T-helper 17 cell (primary cell): ENCODE results near the gene SEC24D. TPM values are rescaled to one million over a fixed set of nuclear protein-coding genes. Genes with fewer than 3 reads are reported as not detected.

Experiments used
- ATAC-seq: fragments of 150-1000 bp; cut with Tn5 transposase; 2 replicates; pipeline ENCODE4 v1.10.0; 2021; ENCODE audit warnings: mild to moderate bottlenecking, moderate library complexity
- DNase-seq, 3 donors: peaks; one replicate each; pipeline versions ENCODE4 v3.0.0 to v3.0.0-alpha.2; 2020 to 2021
- H3K9me3 ChIP-seq: one replicate; pipeline ENCODE4 v1.7.0; 2013; ENCODE audit warnings: low read length, mild to moderate bottlenecking; ENCODE audit not compliant: control insufficient read depth, poor library complexity, severe bottlenecking
- H3K27ac Mint-ChIP-seq: one replicate; pipeline ENCODE4 v1.8.0; 2022; ENCODE audit warnings: mild to moderate bottlenecking, moderate library complexity, mixed read lengths
- H3K27me3 Mint-ChIP-seq: one replicate; pipeline ENCODE4 v1.8.0; 2022; ENCODE audit warnings: mixed read lengths
- H3K36me3 Mint-ChIP-seq: one replicate; pipeline ENCODE4 v1.8.0; 2022; ENCODE audit warnings: low read depth, mixed read lengths
- H3K4me1 Mint-ChIP-seq: one replicate; pipeline ENCODE4 v1.8.0; 2022; ENCODE audit warnings: mild to moderate bottlenecking, mixed read lengths
- H3K4me3 Mint-ChIP-seq: one replicate; pipeline ENCODE4 v1.8.0; 2022; ENCODE audit warnings: mild to moderate bottlenecking, moderate library complexity, mixed read lengths
- total RNA-seq, 4 donors: library from RNA in 2 of 4; stranded (reverse) in 2 of 4; gene quantifications; one replicate each; pipeline ENCODE4 v1.2.3 and lab custom pipeline; 2022 to 2026

The SEC24D gene
- total RNA-seq, 2 donors from 2014 or later = 30.9 to 31.2 TPM

DNA sequence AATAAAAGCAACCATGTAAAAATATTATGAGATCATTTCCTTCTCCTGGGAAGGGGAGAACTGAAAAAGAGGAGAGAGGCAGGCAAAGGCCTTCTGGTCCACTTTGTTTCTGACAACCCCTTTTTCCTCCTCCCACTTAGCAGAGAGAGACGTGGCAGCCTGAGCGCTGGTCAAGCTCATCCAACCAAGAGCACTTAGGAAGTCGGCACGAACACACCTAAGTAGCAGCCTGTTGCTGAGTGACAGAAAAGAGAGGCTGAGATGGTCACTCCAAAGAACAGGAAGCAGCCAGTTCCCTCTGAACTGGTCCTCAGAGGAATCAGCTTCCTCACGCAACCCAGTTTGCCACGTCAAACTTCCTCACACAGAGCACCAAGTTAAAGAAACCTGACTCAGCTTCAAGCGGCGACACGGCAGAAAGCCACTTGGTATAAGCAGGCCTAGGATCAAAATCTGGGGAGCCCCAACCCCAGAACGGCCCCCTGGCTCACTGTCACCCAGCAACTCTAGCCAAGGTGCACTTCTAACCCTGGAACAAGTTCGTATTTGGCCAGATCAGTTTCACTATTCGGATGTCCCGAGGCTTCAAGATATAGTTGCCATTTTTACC is 861 bp downstream of the SEC24D start:
- H3K9me3 ChIP-seq = no peaks in the 10 kb centered on the region
- peaks cover 35% of the 10 kb centered on the region for H3K4me1 Mint-ChIP-seq
- DNase-seq (peak in 2 of 3 donors; percentile 13 to 23), ATAC-seq (peak; percentile 35)
- peak overlapping the region; percentile 95 for H3K27ac Mint-ChIP-seq
- H3K27me3 Mint-ChIP-seq = peaks cover 6% of the 10 kb centered on the region
- peak overlapping the region; percentile 99 for H3K4me3 Mint-ChIP-seq
- peaks cover 10% of the 10 kb centered on the region for H3K36me3 Mint-ChIP-seq

DNA sequence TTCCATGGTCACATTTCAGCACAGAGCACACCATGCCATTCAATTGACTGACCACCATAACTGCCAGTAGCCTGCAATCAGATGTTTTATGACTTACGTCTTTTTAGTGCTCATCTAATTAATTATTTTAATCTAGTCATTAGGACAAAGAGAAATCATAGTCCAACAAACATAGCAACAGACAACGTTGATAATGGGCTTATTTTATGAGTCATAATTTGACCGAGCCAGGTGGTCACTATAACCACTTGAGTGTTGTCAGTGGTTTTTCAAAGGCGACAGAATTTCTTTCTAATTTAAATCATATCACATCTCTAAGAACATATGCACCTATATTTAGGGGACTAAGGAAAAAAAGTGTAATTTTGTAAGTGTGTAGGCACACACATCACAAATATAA is 1.9 kb downstream of the SEC24D start:
- H3K9me3 ChIP-seq = no peaks in the 10 kb centered on the region
- H3K4me3 Mint-ChIP-seq = no peak overlapping the region
- ATAC-seq = no peak
- no peak overlapping the region for H3K27ac Mint-ChIP-seq
- peaks cover 36% of the 10 kb centered on the region for H3K4me1 Mint-ChIP-seq
- DNase-seq = no peak
- H3K36me3 Mint-ChIP-seq = peaks cover 10% of the 10 kb centered on the region
- peaks cover 6% of the 10 kb centered on the region for H3K27me3 Mint-ChIP-seq

- no peak for DNase-seq
- no peak for ATAC-seq
- Mint-ChIP-seq H3K27ac (no peak overlapping the region), H3K4me3 (no peak overlapping the region), H3K36me3 (peaks cover 15% of the 10 kb centered on the region), H3K27me3 (peaks cover 2% of the 10 kb centered on the region), H3K4me1 (peaks cover 43% of the 10 kb centered on the region)
- H3K9me3 ChIP-seq = no peaks in the 10 kb centered on the region
These were observed 2.6 kb downstream of the SEC24D start for GRCh38 chr4:118833192-118833820.

DNA sequence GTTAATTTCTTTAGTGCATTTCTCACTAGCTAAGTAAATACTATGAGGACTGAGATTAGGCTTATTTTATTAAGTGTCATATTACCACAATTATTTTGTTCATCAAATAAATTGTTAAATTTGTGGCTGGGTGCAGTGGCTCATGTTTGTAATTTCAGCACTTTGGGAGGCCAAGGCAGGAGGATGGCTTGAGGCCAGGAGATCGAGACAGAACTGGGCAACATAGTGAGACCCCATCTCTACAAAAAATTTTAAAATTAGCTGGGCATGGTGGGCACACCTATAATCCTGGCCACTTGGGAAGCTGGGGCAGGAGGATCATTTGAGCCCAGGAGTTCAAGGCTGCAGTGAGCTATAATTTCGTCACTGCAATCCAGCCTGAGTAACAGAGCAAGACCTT is 6.8 kb downstream of the SEC24D start:
- no peaks in the 10 kb centered on the region for H3K9me3 ChIP-seq
- H3K4me3 Mint-ChIP-seq = no peak overlapping the region
- no peak for DNase-seq
- H3K27ac Mint-ChIP-seq = no peak overlapping the region
- no peaks in the 10 kb centered on the region for H3K27me3 Mint-ChIP-seq
- peaks cover 20% of the 10 kb centered on the region for H3K36me3 Mint-ChIP-seq
- peaks cover 56% of the 10 kb centered on the region for H3K4me1 Mint-ChIP-seq
- no peak for ATAC-seq

GRCh38 chr4:118826723-118827444 is 9.0 kb downstream of the SEC24D start:
- H3K4me1 Mint-ChIP-seq = peaks cover 48% of the 10 kb centered on the region
- H3K27me3 Mint-ChIP-seq = no peaks in the 10 kb centered on the region
- peaks cover 14% of the 10 kb centered on the region for H3K36me3 Mint-ChIP-seq
- no peak overlapping the region for H3K4me3 Mint-ChIP-seq
- DNase-seq (no peak), ATAC-seq (no peak)
- H3K9me3 ChIP-seq = no peaks in the 10 kb centered on the region
- peak overlapping the region; percentile 69 for H3K27ac Mint-ChIP-seq

GRCh38 chr4:118825799-118826198 is 10.1 kb downstream of the SEC24D start:
- Mint-ChIP-seq H3K27me3 (no peaks in the 10 kb centered on the region), H3K4me3 (no peak overlapping the region), H3K36me3 (peaks cover 12% of the 10 kb centered on the region), H3K27ac (peak overlapping the region; percentile 69), H3K4me1 (peaks cover 44% of the 10 kb centered on the region)
- H3K9me3 ChIP-seq = no peaks in the 10 kb centered on the region
- ATAC-seq (no peak), DNase-seq (no peak)

DNA sequence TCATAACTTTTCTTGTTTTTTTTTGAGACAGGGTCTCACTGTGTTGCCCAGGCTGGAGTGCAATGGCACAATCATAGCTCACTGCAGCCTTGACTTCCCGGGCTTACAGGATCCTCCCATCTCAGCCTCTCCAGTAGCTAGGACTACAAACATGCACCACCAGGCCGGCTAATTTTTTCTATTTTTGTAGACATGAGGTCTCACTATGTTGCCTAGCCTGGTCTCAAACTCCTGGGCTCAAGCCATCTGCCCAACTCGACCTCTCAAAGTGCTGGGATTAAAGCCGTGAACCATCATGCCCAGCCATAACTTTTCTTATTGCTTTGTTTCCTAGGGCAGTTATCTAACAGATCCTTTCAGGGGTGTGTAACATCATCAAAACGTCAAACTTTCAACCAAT is 11.8 kb downstream of the SEC24D start:
- H3K9me3 ChIP-seq = no peaks in the 10 kb centered on the region
- Mint-ChIP-seq H3K36me3 (peaks cover 12% of the 10 kb centered on the region), H3K27me3 (no peaks in the 10 kb centered on the region), H3K27ac (peak overlapping the region; percentile 69), H3K4me3 (no peak overlapping the region), H3K4me1 (peaks cover 36% of the 10 kb centered on the region)
- no peak for ATAC-seq
- no peak for DNase-seq

DNA sequence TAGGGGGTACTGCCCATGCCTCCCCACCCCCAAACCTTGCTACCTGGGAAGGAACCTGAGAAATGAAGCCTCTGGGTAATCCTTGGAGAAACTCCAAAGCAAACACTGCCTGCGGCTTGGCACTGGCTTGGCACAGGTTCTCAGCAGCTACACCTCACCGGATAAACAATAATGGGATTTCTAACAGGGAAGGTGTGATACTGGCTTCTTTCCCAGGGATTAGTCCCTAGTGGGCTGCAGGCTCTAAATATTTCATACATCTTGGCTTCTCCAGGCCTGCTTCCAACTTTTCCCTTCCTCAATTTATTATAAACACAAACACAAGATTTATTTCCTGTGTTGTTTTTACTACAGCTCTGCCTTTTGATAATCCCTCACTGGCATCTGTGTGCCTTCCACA is 12.5 kb downstream of the SEC24D start:
- no peaks in the 10 kb centered on the region for H3K27me3 Mint-ChIP-seq
- H3K27ac Mint-ChIP-seq = no peak overlapping the region
- ATAC-seq (no peak), DNase-seq (no peak)
- H3K9me3 ChIP-seq = no peaks in the 10 kb centered on the region
- peaks cover 30% of the 10 kb centered on the region for H3K4me1 Mint-ChIP-seq
- H3K36me3 Mint-ChIP-seq = peaks cover 6% of the 10 kb centered on the region
- H3K4me3 Mint-ChIP-seq = no peak overlapping the region

- Mint-ChIP-seq H3K4me3 (no peak overlapping the region), H3K27me3 (no peaks in the 10 kb centered on the region), H3K4me1 (peaks cover 21% of the 10 kb centered on the region), H3K36me3 (peaks cover 6% of the 10 kb centered on the region), H3K27ac (no peak overlapping the region)
- ATAC-seq = no peak
- H3K9me3 ChIP-seq = no peaks in the 10 kb centered on the region
- no peak for DNase-seq
These were observed 14.2 kb downstream of the SEC24D start for GRCh38 chr4:118821590-118822293.

GRCh38 chr4:118817178-118817930 is 18.6 kb downstream of the SEC24D start:
- Mint-ChIP-seq H3K27me3 (no peaks in the 10 kb centered on the region), H3K4me1 (peaks cover 3% of the 10 kb centered on the region), H3K4me3 (no peak overlapping the region), H3K27ac (no peak overlapping the region), H3K36me3 (peaks cover 11% of the 10 kb centered on the region)
- no peak for ATAC-seq
- DNase-seq = no peak
- no peaks in the 10 kb centered on the region for H3K9me3 ChIP-seq

GRCh38 chr4:118816538-118817177 is 19.3 kb downstream of the SEC24D start:
- Mint-ChIP-seq H3K4me1 (peaks cover 3% of the 10 kb centered on the region), H3K4me3 (no peak overlapping the region), H3K27me3 (no peaks in the 10 kb centered on the region), H3K36me3 (peaks cover 16% of the 10 kb centered on the region), H3K27ac (no peak overlapping the region)
- ATAC-seq (no peak), DNase-seq (no peak)
- H3K9me3 ChIP-seq = no peaks in the 10 kb centered on the region

DNA sequence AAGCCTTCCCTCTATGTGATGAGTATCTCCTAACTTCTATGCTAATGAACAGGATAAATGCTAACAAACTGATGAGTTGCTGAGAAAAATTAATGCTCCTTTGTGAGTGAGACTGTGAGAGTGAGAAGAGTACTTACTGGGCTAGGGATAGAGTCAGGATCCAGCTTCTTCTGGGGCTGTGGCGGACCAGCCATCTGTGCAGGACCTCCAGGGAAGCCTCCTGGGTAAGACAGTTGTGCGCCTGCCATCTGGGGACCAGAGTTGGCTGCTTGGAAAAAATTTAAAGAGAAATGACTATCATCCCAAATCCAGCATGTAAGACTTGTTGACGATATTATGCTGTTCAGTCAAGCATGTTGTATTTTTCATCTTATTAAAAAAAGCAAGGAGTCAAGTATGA is 21.0 kb downstream of the SEC24D start:
- no peak overlapping the region for H3K4me3 Mint-ChIP-seq
- ATAC-seq = no peak
- H3K9me3 ChIP-seq = no peaks in the 10 kb centered on the region
- H3K36me3 Mint-ChIP-seq = peaks cover 26% of the 10 kb centered on the region
- no peak for DNase-seq
- H3K27me3 Mint-ChIP-seq = no peaks in the 10 kb centered on the region
- no peak overlapping the region for H3K27ac Mint-ChIP-seq
- peaks cover 9% of the 10 kb centered on the region for H3K4me1 Mint-ChIP-seq
